Mesothelial cell of epicardium (in vitro differentiated cells): ENCODE measurements around the gene ITGA4. TPM values are rescaled to one million over a fixed set of nuclear protein-coding genes. Genes with fewer than 3 reads are reported as not detected.

ENCODE experiments used
- DNase-seq, 2 experiments: peaks; one replicate each; pipeline ENCODE4 v3.0.0; 2021; ENCODE audit warnings: low spot score in 2 of 2; ENCODE audit not compliant: unreplicated experiment in 2 of 2
- H3K27ac Mint-ChIP-seq: 2 replicates; pipeline ENCODE4 v1.8.0; 2021; ENCODE audit warnings: mixed read lengths
- H3K27me3 Mint-ChIP-seq: 2 replicates; pipeline ENCODE4 v1.8.0; 2021; ENCODE audit warnings: low read depth, mixed read lengths
- H3K36me3 Mint-ChIP-seq: 2 replicates; pipeline ENCODE4 v1.8.0; 2021; ENCODE audit warnings: mixed read lengths
- H3K4me1 Mint-ChIP-seq: 2 replicates; pipeline ENCODE4 v1.8.0; 2021; ENCODE audit warnings: mixed read lengths
- H3K4me3 Mint-ChIP-seq: 2 replicates; pipeline ENCODE4 v1.8.0; 2021; ENCODE audit warnings: mild to moderate bottlenecking, moderate library complexity, mixed read lengths
- H3K9me3 Mint-ChIP-seq: 2 replicates; pipeline ENCODE4 v1.8.0; 2021; ENCODE audit warnings: mixed read lengths
- CTCF ChIP-seq: fragments of 200-600 bp; sonication (generic); IDR thresholded peaks from one replicate; pipeline ENCODE4 v1.5.0; 2021; ENCODE audit warnings: antibody characterized with exemption; ENCODE audit not compliant: unreplicated experiment
- total RNA-seq: library from RNA; stranded (reverse); gene quantifications from 3 replicates; pipeline ENCODE4 v1.2.1, GENCODE V29; 2021

Gene ITGA4
- total RNA-seq, 1 donor from 2014 or later = 2.3 TPM

GRCh38 chr2:181472990-181473389, 15.8 kb downstream of the ITGA4 start:
- H3K36me3 Mint-ChIP-seq = no peaks in the 10 kb centered on the region
- no peak for TF ChIP-seq CTCF
- no peak overlapping the region for H3K27ac Mint-ChIP-seq
- no peak overlapping the region for H3K4me3 Mint-ChIP-seq
- no peak for DNase-seq
- peaks cover 12% of the 10 kb centered on the region for H3K27me3 Mint-ChIP-seq
- H3K4me1 Mint-ChIP-seq = no peaks in the 10 kb centered on the region
- H3K9me3 Mint-ChIP-seq = no peaks in the 10 kb centered on the region

- no peak overlapping the region for H3K4me3 Mint-ChIP-seq
- TF ChIP-seq CTCF = no peak
- H3K27ac Mint-ChIP-seq = no peak overlapping the region
- H3K36me3 Mint-ChIP-seq = no peaks in the 10 kb centered on the region
- peaks cover 12% of the 10 kb centered on the region for H3K27me3 Mint-ChIP-seq
- DNase-seq = no peak
- H3K9me3 Mint-ChIP-seq = no peaks in the 10 kb centered on the region
- H3K4me1 Mint-ChIP-seq = no peaks in the 10 kb centered on the region
These were observed 17.2 kb downstream of the ITGA4 start for GRCh38 chr2:181474222-181474881.

- Mint-ChIP-seq H3K9me3 (no peaks in the 10 kb centered on the region), H3K4me3 (no peak overlapping the region), H3K27me3 (peaks cover 5% of the 10 kb centered on the region), H3K36me3 (no peaks in the 10 kb centered on the region), H3K27ac (no peak overlapping the region), H3K4me1 (no peaks in the 10 kb centered on the region)
- no peak for DNase-seq
- no peak for TF ChIP-seq CTCF
These were observed 26.0 kb downstream of the ITGA4 start for GRCh38 chr2:181483211-181483610.

GRCh38 chr2:181483876-181484275, 26.7 kb downstream of the ITGA4 start:
- TF ChIP-seq CTCF = no peak
- peaks cover 5% of the 10 kb centered on the region for H3K27me3 Mint-ChIP-seq
- H3K36me3 Mint-ChIP-seq = no peaks in the 10 kb centered on the region
- no peak overlapping the region for H3K27ac Mint-ChIP-seq
- H3K4me1 Mint-ChIP-seq = no peaks in the 10 kb centered on the region
- H3K9me3 Mint-ChIP-seq = no peaks in the 10 kb centered on the region
- no peak overlapping the region for H3K4me3 Mint-ChIP-seq
- no peak for DNase-seq

GRCh38 chr2:181484851-181485637, 27.9 kb downstream of the ITGA4 start:
- Mint-ChIP-seq H3K9me3 (no peaks in the 10 kb centered on the region), H3K36me3 (no peaks in the 10 kb centered on the region), H3K27me3 (peaks cover 5% of the 10 kb centered on the region), H3K4me3 (no peak overlapping the region), H3K27ac (no peak overlapping the region), H3K4me1 (no peaks in the 10 kb centered on the region)
- no peak for DNase-seq
- TF ChIP-seq CTCF = no peak
